Hematopoietic multipotent progenitor cell treated with erythropoietin and hydrocortisone succinate and interleukin-3 and kit ligand, for 4 days (in vitro differentiated cells): ENCODE results near the gene TRPC4AP.

Experiments used
- DNase-seq: peaks from one replicate; pipeline ENCODE4 v3.0.0-alpha.2; 2015

Gene TRPC4AP

DNA sequence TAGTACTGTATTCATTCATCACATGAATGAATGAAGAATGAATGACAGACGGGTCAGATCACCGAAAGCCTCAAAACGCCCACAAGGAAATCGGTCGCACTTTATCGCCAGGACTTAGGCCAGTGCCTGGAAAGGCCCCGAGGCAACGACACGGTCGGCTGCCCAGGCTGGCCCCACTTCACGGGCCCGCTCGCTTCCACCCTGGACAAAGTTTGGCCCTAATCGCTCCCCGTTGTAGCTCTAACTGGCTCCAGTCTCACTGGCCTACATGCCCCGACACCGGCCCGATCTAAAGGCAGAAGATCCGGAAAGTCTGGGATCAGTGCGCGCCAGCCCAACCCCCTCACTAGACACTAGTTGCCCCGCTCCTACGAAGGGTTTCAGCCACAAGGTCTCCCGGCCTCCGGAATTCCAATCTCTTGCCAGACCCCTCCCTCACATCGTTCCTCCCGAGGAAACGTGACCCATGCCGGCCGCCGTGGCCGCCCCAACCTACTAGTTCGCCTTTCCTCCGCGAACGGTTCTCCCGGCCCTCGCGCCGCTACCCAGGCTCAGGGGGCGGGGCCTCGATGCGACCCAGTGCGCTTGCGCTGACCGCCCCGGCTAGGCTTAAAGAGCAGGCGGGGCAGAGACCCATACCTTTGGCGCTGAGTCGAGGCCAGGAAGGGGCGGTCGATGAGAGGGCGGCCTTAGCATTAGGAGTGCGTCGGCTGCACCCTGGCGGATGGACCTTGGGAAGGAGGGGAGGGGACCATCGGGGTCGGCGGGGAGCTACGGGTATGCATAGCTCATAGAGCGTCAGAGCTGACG, 137.2 kb downstream of the TRPC4AP start, which contains the start of the genes GSS and MYH7B:
TSS of gene GSS (minus strand) at position 576 of the 810 bp plus-strand sequence. CDS start 3,954 bp downstream, outside the sequence.
TSS of gene MYH7B (plus strand) at position 638 of the 810 bp plus-strand sequence. CDS start 22,138 bp downstream, outside the sequence.
- peak; percentile 98 for DNase-seq

DNA sequence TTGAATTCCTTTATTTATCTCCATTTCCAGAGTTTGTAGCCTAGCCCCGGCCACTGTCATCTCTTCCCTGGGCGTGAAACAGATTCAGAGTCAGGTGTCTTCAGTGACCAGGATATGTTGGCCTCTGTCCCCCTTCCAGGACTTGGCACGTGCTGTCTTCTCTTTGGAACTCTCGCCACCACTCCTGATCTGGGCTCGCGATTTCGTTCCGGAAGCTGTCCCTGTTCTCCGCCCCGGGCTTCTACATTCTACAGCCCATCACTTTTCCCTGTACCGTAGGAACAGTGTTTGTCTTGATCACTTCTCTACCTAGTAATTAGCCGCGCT, 137.7 kb downstream of the TRPC4AP start:
- DNase-seq = peak; percentile 69

GRCh38 chr20:34953960-34954359, 138.6 kb downstream of the TRPC4AP start:
- no peak for DNase-seq

GRCh38 chr20:34952671-34953070, 139.9 kb downstream of the TRPC4AP start:
- no peak for DNase-seq
